GM23338 (cell line): ENCODE results near the gene NDUFB6. TPM values are rescaled to one million over a fixed set of nuclear protein-coding genes. Genes with fewer than 3 reads are reported as not detected.

Experiments used
- ATAC-seq: fragments of 200-7000 bp; cut with Tn5 transposase; 3 replicates; pipeline ENCODE4 v1.9.1; 2020
- DNase-seq: peaks from one replicate; pipeline ENCODE4 v3.0.0-alpha.2; 2015; ENCODE audit warnings: low spot score
- H2AFZ ChIP-seq: fragments of 200-600 bp; sonication (generic); 2 replicates; pipeline ENCODE4 v1.8.0; 2016; ENCODE audit warnings: antibody characterized with exemption, mild to moderate bottlenecking, moderate library complexity
- H3F3A ChIP-seq: fragments of 200-600 bp; sonication (generic); replicated peaks from 2 replicates; pipeline ENCODE4 v1.8.0; 2017; ENCODE audit warnings: antibody characterized with exemption, mixed run types, low read depth
- H3K27ac ChIP-seq: fragments of 200-600 bp; sonication (generic); 2 replicates; pipeline ENCODE4 v1.6.1; 2016; ENCODE audit warnings: low read depth
- H3K27me3 ChIP-seq: fragments of 200-600 bp; sonication (generic); 2 replicates; pipeline ENCODE4 v1.8.0; 2016; ENCODE audit warnings: mild to moderate bottlenecking, mixed run types, moderate library complexity; ENCODE audit not compliant: insufficient read depth
- H3K36me3 ChIP-seq: fragments of 200-600 bp; sonication (generic); 2 replicates; pipeline ENCODE4 v1.8.0; 2016; ENCODE audit warnings: mild to moderate bottlenecking; ENCODE audit not compliant: insufficient read depth
- H3K4me1 ChIP-seq: fragments of 200-600 bp; sonication (generic); 2 replicates; pipeline ENCODE4 v1.8.0; 2016; ENCODE audit warnings: mild to moderate bottlenecking, moderate library complexity; ENCODE audit not compliant: insufficient read depth
- H3K4me2 ChIP-seq: fragments of 200-600 bp; sonication (generic); 2 replicates; pipeline ENCODE4 v1.7.1; 2017; ENCODE audit warnings: mixed run types
- H3K4me3 ChIP-seq: fragments of 200-600 bp; sonication (generic); 2 replicates; pipeline ENCODE4 v1.6.1; 2016; ENCODE audit warnings: mixed run types
- H3K79me2 ChIP-seq: fragments of 200-600 bp; sonication (generic); replicated peaks from 2 replicates; pipeline ENCODE4 v1.8.0; 2017; ENCODE audit warnings: mild to moderate bottlenecking; ENCODE audit not compliant: insufficient read depth
- H3K9me2 ChIP-seq: fragments of 200-600 bp; sonication (generic); 2 replicates; pipeline ENCODE4 v1.8.0; 2017; ENCODE audit not compliant: insufficient read depth
- H4K20me1 ChIP-seq: fragments of 200-600 bp; sonication (generic); replicated peaks from 2 replicates; pipeline ENCODE4 v1.8.0; 2017; ENCODE audit warnings: mild to moderate bottlenecking; ENCODE audit not compliant: insufficient read depth
- H3K27ac Mint-ChIP-seq: 2 replicates; pipeline ENCODE4 v1.8.0; 2020; ENCODE audit warnings: inconsistent platforms, mild to moderate bottlenecking, moderate library complexity, mixed read lengths
- H3K27me3 Mint-ChIP-seq: 3 replicates; pipeline ENCODE4 v1.8.0; 2022; ENCODE audit warnings: low read depth, mild to moderate bottlenecking, moderate library complexity, mixed read lengths, inconsistent platforms; ENCODE audit not compliant: insufficient read depth, poor library complexity
- H3K36me3 Mint-ChIP-seq: 3 replicates; pipeline ENCODE4 v1.8.0; 2021; ENCODE audit warnings: low read depth, mild to moderate bottlenecking, inconsistent platforms, moderate library complexity, mixed read lengths
- H3K4me1 Mint-ChIP-seq: 3 replicates; pipeline ENCODE4 v1.8.0; 2020; ENCODE audit warnings: mild to moderate bottlenecking, inconsistent platforms, mixed read lengths
- H3K4me3 Mint-ChIP-seq: 3 replicates; pipeline ENCODE4 v1.8.0; 2021; ENCODE audit warnings: moderate library complexity, mild to moderate bottlenecking, inconsistent platforms, mixed read lengths
- H3K9me3 Mint-ChIP-seq: 3 replicates; pipeline ENCODE4 v1.8.0; 2020; ENCODE audit warnings: moderate library complexity, mild to moderate bottlenecking, inconsistent platforms, mixed read lengths
- CREB1 ChIP-seq: fragments of 250-450 bp; sonication (Bioruptor Pico); IDR thresholded peaks from 2 replicates; pipeline ENCODE4 v1.5.0; 2020; ENCODE audit warnings: low read depth, mild to moderate bottlenecking, moderate library complexity
- CTCF ChIP-seq, 2 experiments: fragments of 200-600 bp in 1 of 2; sonication (generic) in 1 of 2; conservative IDR thresholded peaks; 2 replicates each; pipeline versions ENCODE4 v1.5.1 to v1.6.1; 2016 to 2017; ENCODE audit warnings: antibody characterized with exemption in 2 of 2, low read depth in 2 of 2, mild to moderate bottlenecking in 2 of 2, moderate library complexity in 1 of 2
- ETS1 ChIP-seq: IDR thresholded peaks from 2 replicates; pipeline ENCODE4 v1.6.1; 2016; ENCODE audit warnings: antibody characterized with exemption
- EZH2 ChIP-seq: fragments of 200-600 bp; sonication (generic); IDR thresholded peaks from one replicate; pipeline ENCODE4 v1.8.0; 2017; ENCODE audit warnings: antibody characterized with exemption, mild to moderate bottlenecking, low read depth; ENCODE audit not compliant: unreplicated experiment
- EZH2phosphoT487 ChIP-seq: fragments of 200-600 bp; sonication (generic); IDR thresholded peaks from one replicate; pipeline ENCODE4 v1.8.1; 2018; ENCODE audit warnings: antibody characterized with exemption; ENCODE audit not compliant: unreplicated experiment
- JUNB ChIP-seq: IDR thresholded peaks from one replicate; pipeline ENCODE4 v1.6.1; 2016; ENCODE audit warnings: antibody characterized with exemption; ENCODE audit not compliant: unreplicated experiment
- NANOG ChIP-seq: IDR thresholded peaks from 2 replicates; pipeline ENCODE4 v1.6.1; 2016; ENCODE audit warnings: antibody characterized with exemption, borderline replicate concordance
- POLR2AphosphoS5 ChIP-seq: IDR thresholded peaks from 2 replicates; pipeline ENCODE4 v1.6.1; 2016; ENCODE audit warnings: antibody characterized with exemption, low read depth
- REST ChIP-seq: IDR thresholded peaks from one replicate; pipeline ENCODE4 v1.6.1; 2018; ENCODE audit warnings: antibody characterized with exemption; ENCODE audit not compliant: unreplicated experiment
- STAT1 ChIP-seq: IDR thresholded peaks from one replicate; pipeline ENCODE4 v1.6.1; 2016; ENCODE audit warnings: antibody characterized with exemption; ENCODE audit not compliant: unreplicated experiment
- ZNF114 ChIP-seq: fragments of 250-450 bp; sonication (Bioruptor Pico); IDR thresholded peaks from 2 replicates; pipeline ENCODE4 v1.5.0; 2020; ENCODE audit warnings: mild to moderate bottlenecking, moderate library complexity
- ZNF331 ChIP-seq: fragments of 250-450 bp; sonication (Bioruptor Pico); IDR thresholded peaks from 2 replicates; pipeline ENCODE4 v1.5.0; 2020; ENCODE audit warnings: low read depth, mild to moderate bottlenecking, moderate library complexity
- ZNF462 ChIP-seq: fragments of 250-450 bp; sonication (Bioruptor Pico); IDR thresholded peaks from 2 replicates; pipeline ENCODE4 v1.5.0; 2020; ENCODE audit warnings: mild to moderate bottlenecking, moderate library complexity
- polyA plus RNA-seq: library from polyadenylated mRNA; unstranded; fragments of >200 nt; fragmentation: Nextera tagmentation; extraction: Ambion mirVana; gene quantifications from 2 replicates; pipeline ENCODE4 v1.2.1, GENCODE V29; 2016
- total RNA-seq: library from RNA; depleted of rRNA; stranded (reverse); fragments of >200 nt; shearing (Covaris generic); gene quantifications from 2 replicates; pipeline ENCODE4 v1.2.3, GENCODE V29; 2014

The NDUFB6 gene
- total and polyA plus RNA-seq, 2 experiments from 2014 or later, result 56.5 to 231 TPM

- no peak overlapping the region for H3K4me3 Mint-ChIP-seq
- no peak overlapping the region for H3K4me3 ChIP-seq
- no peak overlapping the region for H2AFZ ChIP-seq
- H3K4me1 ChIP-seq, result 0 out of 2 replicates have a peak, but pooled peaks cover 7% of the 10 kb centered on the region
- H3K79me2 ChIP-seq, result no peaks in the 10 kb centered on the region
- no peak overlapping the region for H3K27ac ChIP-seq
- no peak overlapping the region for H3K4me2 ChIP-seq
- peaks cover 7% of the 10 kb centered on the region for H3K4me1 Mint-ChIP-seq
- H3K36me3 ChIP-seq, result no peaks in the 10 kb centered on the region
- H3F3A ChIP-seq, result no peaks in the 10 kb centered on the region
- H3K9me2 ChIP-seq, result 0 out of 2 replicates have a peak, but pooled peaks cover 3% of the 10 kb centered on the region
- H3K27me3 Mint-ChIP-seq, result no peaks in the 10 kb centered on the region
- ATAC-seq (no peak), DNase-seq (no peak)
- no peak overlapping the region for H3K27ac Mint-ChIP-seq
- H4K20me1 ChIP-seq, result no peaks in the 10 kb centered on the region
- H3K9me3 Mint-ChIP-seq, result no peaks in the 10 kb centered on the region
- TF ChIP-seq REST (no peak), JUNB (no peak), POLR2AphosphoS5 (no peak), STAT1 (no peak), ZNF114 (CRISPR knock-in tag) (no peak), CREB1 (CRISPR knock-in tag) (no peak), EZH2phosphoT487 (no peak), NANOG (no peak), EZH2 (no peak), ZNF462 (CRISPR knock-in tag) (no peak), ETS1 (no peak), ZNF331 (no peak), CTCF (conservative IDR thresholded peaks at IDR 0.05; ENCODE audit: low read depth in 2 of 2) (no peak)
- H3K36me3 Mint-ChIP-seq, result no peaks in the 10 kb centered on the region
- no peaks in the 10 kb centered on the region for H3K27me3 ChIP-seq
Measured at GRCh38 chr9:32584784-32585183, 11.8 kb upstream of the NDUFB6 start.
